GM18511 (cell line): Measurements from ENCODE around the gene TMEM151B.
A peak's percentile ranks its signal among the peaks of the same experiment; 100 is the strongest.

Source experiments
- ATAC-seq: cut with Tn5 transposase; IDR thresholded peaks from one replicate; pipeline ENCODE4 v1.9.1; 2021; ENCODE audit warnings: mild to moderate bottlenecking, moderate library complexity; ENCODE audit not compliant: unreplicated experiment

Gene TMEM151B

GRCh38 chr6:44232676-44233566 lies 37.3 kb upstream of the TMEM151B start:
- ATAC-seq, result no peak

- no peak for ATAC-seq
Measured at GRCh38 chr6:44233567-44234100, 36.6 kb upstream of the TMEM151B start.

GRCh38 chr6:44234101-44235025 lies 35.9 kb upstream of the TMEM151B start:
- no peak for ATAC-seq

GRCh38 chr6:44235269-44235668 lies 35.0 kb upstream of the TMEM151B start:
- no peak for ATAC-seq

- ATAC-seq, result no peak
Measured at GRCh38 chr6:44235891-44236516, 34.2 kb upstream of the TMEM151B start.

- ATAC-seq, result peak; percentile 75
Measured at GRCh38 chr6:44237021-44237812, 33.0 kb upstream of the TMEM151B start.

- peak; percentile 92 for ATAC-seq
Measured at GRCh38 chr6:44237813-44238433, 32.3 kb upstream of the TMEM151B start.

- ATAC-seq, result no peak
Measured at GRCh38 chr6:44238687-44239350, 31.4 kb upstream of the TMEM151B start.

GRCh38 chr6:44243345-44243744 lies 26.9 kb upstream of the TMEM151B start:
- ATAC-seq, result no peak

- ATAC-seq, result no peak
Measured at GRCh38 chr6:44245391-44245911, 24.8 kb upstream of the TMEM151B start.

- peak; percentile 66 for ATAC-seq
Measured at GRCh38 chr6:44245912-44246662, 24.2 kb upstream of the TMEM151B start.

GRCh38 chr6:44246663-44247337 lies 23.4 kb upstream of the TMEM151B start, which contains the start of gene HSP90AB1:
Gene HSP90AB1, plus strand, starts transcription at chr6:44247101. Its CDS starts 1,529 bp downstream, at chr6:44248630.
- peak; percentile 74 for ATAC-seq

GRCh38 chr6:44247338-44248302 lies 22.6 kb upstream of the TMEM151B start:
- peak; percentile 35 for ATAC-seq

- no peak for ATAC-seq
Measured at GRCh38 chr6:44248579-44248978, 21.7 kb upstream of the TMEM151B start.

GRCh38 chr6:44249082-44249748 lies 21.0 kb upstream of the TMEM151B start:
- ATAC-seq, result no peak
